GF-D8 (cell line): ENCODE measurements around the gene TMPRSS2.
"Not testable (repeated sequence)": the region's sequence is repeated elsewhere in the genome, so short reads cannot be mapped to it uniquely, and the experiment has no call there.

Experiments
- DNase-seq: peaks from one replicate; lab custom pipeline; 2025; lab: John Stamatoyannopoulos, UW

Gene TMPRSS2

GRCh38 chr21:41425954-41426675, 81.8 kb downstream of the TMPRSS2 start, which contains the start of gene MX1:
Gene MX1 (plus strand): TSS chr21:41426239. CDS start chr21:41432071, 5,832 bp downstream.
- no peak for DNase-seq

DNA sequence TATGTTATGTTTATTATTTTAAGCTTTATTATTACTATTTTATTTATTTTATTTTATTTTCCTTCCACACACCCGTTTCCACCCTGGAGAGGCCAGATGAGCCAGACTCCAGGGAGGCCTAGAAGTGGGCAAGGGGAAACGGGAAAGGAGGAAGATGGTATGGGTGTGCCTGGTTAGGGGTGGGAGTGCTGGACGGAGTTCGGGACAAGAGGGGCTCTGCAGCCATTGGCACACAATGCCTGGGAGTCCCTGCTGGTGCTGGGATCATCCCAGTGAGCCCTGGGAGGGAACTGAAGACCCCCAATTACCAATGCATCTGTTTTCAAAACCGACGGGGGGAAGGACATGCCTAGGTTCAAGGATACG, 82.4 kb downstream of the TMPRSS2 start:
- DNase-seq, result no peak

GRCh38 chr21:41423305-41423636, 84.7 kb downstream of the TMPRSS2 start:
- DNase-seq, result not testable (repeated sequence)

DNA sequence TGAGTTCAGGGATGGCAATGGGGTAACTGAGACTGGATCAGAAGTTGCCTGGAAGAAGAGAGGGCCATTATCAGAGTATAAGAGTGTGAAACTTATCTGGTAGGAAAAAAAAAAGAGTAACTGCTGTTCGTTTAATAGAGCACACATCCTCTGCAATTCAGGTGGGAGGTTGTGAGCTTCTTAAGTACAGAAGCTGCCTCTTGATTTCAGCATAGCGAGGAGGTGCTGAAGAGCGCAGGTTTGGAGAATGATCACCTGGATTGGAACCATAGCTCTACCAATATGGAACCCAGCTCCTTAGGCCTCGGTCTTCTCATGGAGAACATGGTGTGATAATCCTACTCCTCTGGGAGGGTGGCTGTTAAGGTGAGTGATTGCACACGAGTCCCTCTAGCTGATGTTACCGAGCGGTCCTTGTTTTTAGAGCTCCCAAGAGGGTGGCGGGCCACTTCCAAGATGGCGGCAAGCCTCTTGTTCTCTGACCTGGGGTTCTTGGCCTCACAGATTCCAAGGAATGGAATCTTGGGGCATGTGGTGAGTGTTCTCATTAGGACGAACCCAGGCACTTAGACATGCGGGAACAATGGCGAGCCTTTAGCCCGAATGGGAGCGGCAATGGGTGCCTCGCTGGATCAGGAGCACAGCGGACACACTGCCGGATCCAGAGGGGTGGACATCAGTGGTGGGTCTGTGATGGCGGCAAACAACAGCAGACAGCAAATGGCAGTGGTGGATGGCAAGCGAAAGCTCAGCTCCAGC, 85.2 kb downstream of the TMPRSS2 start:
- DNase-seq, result no peak

DNA sequence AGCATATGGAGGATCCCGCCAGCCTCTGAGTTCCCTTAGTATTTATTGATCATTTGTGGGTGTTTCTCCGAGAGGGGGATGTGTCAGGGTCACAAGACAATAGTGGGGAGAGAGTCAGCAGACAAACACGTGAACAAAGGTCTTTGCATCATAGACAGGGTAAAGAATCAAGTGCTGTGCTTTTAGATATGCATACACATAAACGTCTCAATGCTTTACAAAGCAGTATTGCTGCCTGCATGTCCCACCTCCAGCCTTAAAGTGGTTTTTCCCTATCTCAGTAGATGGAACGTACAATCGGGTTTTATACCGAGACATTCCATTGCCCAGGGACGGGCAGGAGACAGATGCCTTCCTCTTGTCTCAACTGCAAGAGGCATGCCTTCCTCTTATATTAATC, 87.0 kb downstream of the TMPRSS2 start:
- not testable (repeated sequence) for DNase-seq

DNA sequence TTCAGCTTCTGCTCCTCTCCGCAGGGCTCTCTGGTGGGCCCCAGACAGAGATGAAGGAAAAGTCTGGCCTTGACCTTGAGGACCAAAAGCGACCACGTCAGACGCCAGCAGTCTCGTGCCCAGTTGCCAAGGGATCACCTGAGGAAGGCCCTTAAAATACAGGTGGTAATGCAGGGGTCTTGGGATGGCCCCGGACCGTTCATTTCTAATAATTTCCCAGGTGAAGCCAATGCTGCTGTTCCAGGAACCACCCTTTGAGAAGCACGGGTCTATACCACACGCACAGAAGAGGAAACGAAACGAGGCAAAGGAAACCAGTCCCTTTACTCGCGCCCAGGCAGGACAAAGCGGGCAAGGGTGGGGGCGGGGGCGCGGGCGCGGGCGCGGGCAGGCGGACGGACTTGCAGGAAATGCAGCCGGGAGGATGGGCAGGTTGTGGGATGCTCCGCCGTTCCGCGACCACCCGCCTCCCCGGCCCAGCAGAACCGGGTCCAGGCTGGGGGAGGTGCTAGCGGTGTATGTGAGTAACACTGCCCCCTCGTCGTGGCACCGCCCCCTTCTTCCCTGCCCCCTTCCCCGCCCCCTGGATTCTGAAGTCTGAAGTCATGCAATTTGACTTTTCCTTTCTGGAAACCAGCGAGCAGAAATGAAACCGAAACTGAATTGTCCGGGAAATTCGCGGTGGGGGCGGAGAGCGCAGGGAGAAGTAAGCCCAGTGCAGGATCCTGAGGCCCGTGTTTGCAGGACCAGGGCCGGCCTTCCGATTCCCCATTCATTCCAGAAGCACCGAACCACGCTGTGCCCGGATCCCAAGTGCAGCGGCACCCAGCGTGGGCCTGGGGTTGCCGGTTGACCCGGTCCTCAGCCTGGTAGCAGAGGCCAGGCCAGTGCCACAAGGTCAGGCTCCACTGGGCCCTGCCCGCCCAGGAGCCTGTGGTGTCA, 87.8 kb downstream of the TMPRSS2 start:
- DNase-seq, result peak; percentile 24

DNA sequence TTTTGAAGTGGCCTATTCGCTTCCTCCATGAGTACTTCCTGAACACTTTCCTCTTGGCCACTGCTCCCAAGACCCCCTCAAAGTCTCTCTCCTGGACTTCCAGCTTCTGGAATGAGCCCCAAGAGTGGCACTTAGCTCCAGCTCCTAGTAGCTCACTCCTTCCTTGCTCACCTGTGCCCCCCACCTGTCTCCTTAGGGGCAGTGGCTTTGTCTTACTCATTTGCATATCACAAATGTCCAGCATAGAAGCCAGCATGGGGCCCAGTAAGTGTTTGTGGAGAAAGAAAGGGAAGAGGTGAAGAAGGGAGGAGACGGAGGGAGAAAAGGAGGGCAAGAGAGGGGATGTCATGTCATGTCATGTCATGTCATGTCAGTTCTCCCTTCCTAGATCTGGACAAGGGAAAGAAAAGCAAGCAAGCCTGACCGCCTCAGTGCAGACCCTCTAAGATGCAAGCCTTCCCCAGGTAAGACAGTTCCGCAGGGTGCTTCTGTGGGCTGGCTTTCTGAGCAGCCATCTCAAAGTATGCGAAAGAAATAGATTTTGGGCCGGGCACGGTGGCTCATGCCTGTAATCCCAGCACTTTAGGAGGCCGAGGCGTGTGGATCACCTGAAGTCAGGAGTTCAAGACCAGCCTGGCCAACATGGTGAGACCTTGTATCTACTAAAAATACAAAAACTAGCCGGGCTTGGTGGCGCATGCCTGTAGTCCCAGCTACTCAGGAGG, 88.8 kb downstream of the TMPRSS2 start:
- peak; percentile 31 for DNase-seq

- no peak for DNase-seq
Observed at GRCh38 chr21:41418393-41418792, 89.6 kb downstream of the TMPRSS2 start.

GRCh38 chr21:41417505-41417904, 90.5 kb downstream of the TMPRSS2 start:
- not testable (repeated sequence) for DNase-seq
